ENCODE measurements around the gene RIMBP2. TPM values are rescaled to one million over a fixed set of nuclear protein-coding genes. Genes with fewer than 3 reads are reported as not detected.

Gene RIMBP2
- polyA plus RNA-seq, 1 donor, result 46.5 TPM

GRCh38 chr12:130677957-130678558 is 38.0 kb downstream of the RIMBP2 start:
- no peak for DNase-seq

DNA sequence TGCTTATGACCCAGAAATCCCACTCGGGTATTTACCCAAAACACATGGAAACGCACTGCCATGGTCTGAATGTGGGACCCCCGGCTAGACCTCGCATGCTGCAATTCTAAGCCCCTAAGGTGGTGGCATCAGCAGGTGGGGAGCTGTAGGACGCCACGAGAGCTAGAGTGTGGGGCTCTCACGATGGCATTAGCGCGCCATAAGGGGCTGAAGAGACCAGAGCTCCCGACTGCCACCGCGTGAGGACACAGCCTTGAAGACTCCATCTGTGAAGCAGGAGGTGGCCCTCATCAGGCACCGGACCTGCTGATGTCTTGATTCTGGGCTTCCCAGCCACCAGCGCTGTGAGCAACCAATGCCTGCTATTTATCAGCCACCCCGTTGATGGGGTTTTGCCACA is 40.3 kb downstream of the RIMBP2 start:
- DNase-seq, result no peak

DNA sequence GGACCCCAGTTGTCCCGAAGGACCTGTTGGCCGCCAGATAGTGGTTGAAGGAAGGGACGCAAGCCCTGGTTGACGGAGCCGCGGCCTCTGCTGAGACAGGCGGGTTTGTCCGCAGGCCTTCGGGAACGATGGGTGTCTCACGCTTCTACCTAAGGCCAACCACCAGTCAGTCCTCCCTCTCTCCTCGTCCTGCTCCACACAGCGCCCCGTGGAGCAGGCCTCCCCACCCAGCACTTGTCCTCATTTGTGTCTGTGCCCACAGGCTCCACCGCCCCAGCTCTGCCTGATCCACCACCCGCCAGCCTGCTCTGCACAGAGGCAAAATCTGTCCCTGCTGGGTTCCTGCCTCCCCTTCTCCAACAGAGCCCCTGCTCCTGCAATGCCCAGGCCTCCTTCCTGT is 41.0 kb downstream of the RIMBP2 start:
- DNase-seq, result no peak

- no peak for DNase-seq
These were observed 41.4 kb downstream of the RIMBP2 start for GRCh38 chr12:130674676-130675075.

DNA sequence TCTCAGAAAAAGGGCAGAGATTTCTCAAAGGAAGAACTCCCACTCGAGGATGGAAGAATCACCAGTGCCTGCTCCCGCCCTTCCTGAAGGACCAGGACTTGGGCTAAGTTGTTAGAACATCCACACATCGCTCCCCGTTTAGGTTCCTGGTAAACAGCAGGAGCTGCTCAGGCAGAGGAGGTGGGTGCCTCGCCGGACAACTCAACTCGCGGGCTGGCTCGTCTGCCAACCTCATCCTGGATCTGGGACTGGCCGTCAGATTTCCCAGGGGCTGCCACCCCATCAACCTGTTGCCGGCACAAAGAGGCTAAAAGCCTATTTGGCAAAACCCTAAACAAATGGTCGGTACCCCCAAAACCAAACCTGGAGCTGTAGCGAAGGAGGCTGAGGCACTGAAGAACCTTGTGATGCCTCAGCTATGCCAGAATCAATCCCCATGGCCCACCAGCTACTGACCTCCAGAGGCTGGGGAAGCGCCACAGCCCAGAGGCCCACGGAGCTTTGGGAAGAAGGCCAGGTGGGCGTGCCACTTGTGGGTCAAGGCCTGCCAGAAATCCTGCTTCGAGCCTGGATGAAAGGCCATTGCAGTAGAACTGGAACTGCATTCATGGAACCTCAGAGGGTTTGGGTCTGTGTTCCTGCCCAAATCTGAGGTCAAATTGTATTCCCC is 42.9 kb downstream of the RIMBP2 start:
- DNase-seq, result no peak

DNA sequence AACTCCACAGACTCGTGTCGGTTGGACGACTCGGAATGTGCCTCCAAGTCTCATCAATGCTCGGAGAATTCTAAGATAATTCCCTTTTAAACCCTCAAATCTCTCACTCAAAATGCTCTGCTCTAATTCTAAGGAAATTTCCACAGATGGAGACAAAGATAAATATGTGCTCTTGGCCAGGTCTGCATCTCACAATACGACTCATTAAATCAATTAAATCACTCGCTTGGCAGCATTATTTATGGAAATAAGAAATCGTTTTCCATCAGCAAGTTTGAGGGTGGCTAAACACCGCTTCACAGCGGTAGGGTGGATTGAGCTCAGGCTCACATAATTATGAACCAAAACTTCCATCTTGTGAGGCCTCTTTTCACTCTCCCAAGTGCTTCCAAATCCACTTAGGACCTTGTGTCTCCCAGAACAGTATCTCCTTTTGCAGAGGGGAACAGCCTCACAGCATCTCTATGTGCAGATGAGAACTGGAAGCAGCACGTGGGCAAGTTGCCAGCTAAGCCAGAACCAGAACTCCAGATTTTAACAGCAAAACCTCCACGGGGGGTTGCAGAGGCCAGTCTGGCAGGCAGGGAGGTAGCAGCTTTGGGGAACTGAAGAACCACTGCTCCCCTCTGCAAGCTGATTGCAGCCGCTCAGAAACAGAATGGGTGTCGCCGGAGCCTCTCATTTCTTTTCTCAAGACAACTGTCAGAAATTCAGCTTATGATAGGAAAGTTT is 43.8 kb downstream of the RIMBP2 start:
- no peak for DNase-seq

- no peak for DNase-seq
These were observed 44.5 kb downstream of the RIMBP2 start for GRCh38 chr12:130671556-130671955.

- DNase-seq, result no peak
These were observed 46.3 kb downstream of the RIMBP2 start for GRCh38 chr12:130669797-130670196.

DNA sequence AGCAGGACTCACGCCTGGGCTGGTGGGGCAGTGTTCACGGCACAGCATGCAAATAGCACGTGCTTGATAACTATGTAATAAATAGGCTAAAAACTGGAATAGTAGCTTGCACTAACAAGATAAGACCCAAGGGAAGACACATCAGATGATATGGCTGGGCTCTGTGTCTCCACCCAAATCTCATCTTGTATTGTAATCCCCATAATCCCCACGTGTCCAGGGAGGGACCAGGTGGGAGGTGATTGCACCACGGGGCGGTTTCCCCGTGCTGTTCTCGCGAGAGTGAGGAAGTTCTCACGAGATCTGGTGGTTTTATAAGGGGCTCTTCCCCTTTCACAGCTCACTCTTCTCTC is 46.9 kb downstream of the RIMBP2 start:
- DNase-seq, result no peak

DNA sequence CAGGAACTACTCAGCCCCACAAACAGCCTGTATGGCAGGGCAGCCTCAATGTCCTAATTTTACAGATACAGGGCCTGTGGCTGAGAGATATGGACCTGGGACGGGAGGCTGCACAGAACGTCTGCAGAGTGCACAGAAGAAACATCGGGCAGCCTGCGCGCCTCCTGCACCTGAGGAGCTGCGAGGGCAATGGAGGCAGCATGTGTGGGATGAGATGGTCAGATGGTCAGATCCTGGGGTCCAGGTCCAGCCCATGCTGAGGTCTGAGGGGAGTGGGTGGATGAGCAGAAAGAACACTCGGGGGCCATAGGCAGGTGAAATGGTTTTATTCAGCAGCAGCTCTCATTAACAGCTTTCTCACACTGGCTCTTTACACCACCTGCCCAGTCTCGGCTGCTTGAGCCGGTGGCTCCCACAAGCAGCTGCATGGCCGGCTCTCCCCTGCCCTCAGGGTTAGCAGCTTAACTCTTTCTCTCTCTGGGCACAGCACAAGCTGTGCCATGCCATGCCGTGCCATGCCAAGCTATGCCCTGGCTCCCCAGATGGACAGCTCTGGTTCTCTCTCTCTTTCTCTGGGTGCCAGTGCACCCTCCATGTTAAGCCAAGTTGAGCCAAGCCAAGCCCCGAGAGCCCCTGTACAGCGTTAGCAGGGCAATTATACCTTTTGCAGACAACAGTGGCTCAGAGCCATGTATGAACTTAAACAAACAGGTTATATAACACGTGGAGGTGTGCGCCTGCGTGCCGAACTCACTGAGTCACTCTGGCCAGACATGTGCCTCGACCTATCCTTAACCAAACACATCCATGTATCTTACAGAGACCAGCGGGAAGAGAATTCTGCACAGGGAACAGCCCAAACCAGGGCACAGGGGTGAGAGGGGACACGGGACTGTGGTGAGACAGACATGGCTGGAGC is 47.6 kb downstream of the RIMBP2 start:
- DNase-seq, result no peak

GRCh38 chr12:130667421-130667960 is 48.6 kb downstream of the RIMBP2 start:
- no peak for DNase-seq

DNA sequence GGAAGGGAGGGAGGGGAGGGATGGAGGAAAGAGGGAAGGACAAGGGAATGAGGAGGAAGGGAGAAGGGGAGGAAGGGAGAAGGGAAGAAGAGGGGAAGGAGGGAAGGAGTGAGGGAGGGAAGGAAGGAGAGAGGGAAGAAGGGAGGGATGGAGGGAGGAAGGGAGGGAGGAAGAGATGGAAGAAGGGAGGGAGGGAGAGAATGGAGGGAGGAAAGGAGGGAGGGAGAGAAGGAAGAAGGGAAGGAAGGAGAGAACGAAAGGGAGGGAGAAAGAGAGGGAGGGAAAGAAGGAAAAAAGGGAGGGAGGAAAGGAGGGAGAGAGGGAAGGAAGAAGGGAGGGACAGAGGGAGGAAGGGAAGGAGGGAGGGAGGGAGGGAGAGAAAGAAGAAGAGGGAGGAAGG is 49.5 kb downstream of the RIMBP2 start:
- DNase-seq, result no peak

DNA sequence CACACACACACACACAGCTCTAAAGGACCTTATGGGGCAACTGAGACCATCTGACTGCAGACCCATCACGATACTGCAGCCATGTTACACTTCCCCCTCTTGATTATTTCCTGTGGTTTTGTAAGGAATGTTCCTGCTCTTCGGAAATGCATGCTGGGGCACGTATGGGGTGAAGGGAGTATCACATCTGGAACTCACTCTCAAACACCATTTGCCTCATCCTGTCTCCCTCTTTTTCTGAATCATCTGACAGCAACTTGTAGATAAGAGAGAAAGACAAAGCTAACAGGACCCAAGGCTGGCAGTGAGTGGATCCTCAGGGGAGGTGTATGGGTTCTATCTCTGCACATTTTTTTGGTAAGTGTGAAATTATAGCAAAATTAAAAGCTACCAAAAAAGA is 50.3 kb downstream of the RIMBP2 start:
- no peak for DNase-seq

DNA sequence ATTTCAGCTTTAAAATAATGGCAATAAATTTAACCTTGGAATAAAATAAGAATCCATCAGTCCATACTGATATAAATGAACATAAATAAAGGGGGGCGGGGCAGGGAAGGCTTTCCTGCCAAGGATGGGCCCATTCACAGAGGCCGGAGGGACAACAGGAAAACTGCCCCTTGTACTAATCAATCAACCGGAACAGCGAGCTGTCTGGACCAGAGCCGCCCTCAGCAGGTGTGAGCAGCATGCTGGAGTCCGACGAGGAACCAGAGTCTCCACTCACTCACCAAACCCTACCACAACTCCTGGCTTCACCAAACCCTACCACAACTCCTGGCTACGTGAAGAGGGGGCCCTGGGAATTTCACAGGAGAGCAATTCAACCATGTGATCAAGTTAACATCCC is 51.3 kb downstream of the RIMBP2 start:
- DNase-seq, result no peak

DNA sequence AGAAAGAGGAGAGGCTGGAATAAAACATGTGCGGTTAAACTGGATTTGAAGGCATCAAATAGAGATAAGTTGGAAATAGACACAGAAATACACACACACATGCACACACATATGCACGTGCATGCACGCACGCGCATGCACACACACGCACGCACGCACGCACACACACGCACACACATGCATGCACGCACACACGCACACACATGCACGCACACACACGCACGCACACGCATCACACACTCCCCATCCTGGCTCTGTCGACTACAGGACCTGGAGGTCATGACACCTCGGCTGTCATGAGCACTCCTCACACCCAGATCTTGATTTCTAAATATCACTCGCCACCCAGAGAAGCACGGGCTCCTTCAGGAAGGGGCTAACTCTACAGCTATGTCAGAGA is 51.8 kb downstream of the RIMBP2 start:
- DNase-seq, result no peak

- no peak for DNase-seq
These were observed 52.6 kb downstream of the RIMBP2 start for GRCh38 chr12:130663514-130663913.

GRCh38 chr12:130661486-130662255 is 54.4 kb downstream of the RIMBP2 start:
- no peak for DNase-seq

DNA sequence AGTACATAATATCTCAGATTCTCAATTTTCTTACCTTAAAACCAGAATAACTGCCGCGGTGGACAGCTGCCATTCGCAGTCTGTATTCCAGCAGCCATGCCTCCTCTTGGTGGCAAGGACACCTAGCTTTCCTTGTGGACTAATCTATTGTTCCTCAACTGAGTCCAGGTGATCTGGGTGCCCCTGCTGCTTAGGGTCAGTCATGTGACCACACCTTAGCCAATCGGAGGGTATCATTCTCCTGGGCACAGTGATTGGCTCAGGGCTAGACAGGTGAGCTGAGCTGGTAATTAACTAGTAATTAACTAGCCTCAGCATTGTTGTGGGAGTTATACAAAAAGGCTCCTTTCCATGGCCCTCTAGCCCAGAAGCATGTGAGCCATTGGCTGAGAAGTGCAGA is 55.0 kb downstream of the RIMBP2 start:
- no peak for DNase-seq

GRCh38 chr12:130658145-130658911 is 57.8 kb downstream of the RIMBP2 start:
- no peak for DNase-seq

DNA sequence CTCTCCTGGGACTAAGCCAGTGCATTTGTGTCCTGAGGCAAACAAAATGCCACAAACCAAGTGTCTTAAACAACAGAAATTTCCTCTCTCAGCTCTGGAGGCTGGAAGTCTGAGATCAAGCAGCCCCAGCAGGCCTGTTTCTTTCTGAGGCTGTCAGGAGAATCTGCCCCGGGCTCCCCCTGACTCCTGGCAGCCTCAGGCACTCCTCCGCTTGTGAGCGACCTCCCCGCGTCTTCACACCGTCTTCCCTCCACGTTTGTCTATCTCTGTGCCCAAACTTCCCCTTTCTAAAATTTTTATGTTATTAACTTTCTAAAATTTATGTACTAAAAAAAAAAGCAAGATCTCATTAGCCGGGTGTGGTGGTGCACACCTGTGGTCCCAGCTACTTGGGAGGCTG is 59.7 kb downstream of the RIMBP2 start:
- no peak for DNase-seq

- no peak for DNase-seq
These were observed 60.2 kb downstream of the RIMBP2 start for GRCh38 chr12:130655881-130656280.
